ENCODE measurements around the gene HSD17B14. TPM values are rescaled to one million over a fixed set of nuclear protein-coding genes. Genes with fewer than 3 reads are reported as not detected.

Gene HSD17B14
- total and polyA plus RNA-seq, 9 of the 15 experiments (the other 6 are each of a cell fraction or from before 2014, with no cell fraction given), result 0.16 TPM; not detected in 8

- TF ChIP-seq STAT6 (CRISPR knock-in tag; IDR thresholded peaks at IDR 0.05) (no peak; the same call in 1 of the 2 replicates), XRCC5 (IDR thresholded peaks at IDR 0.05; ENCODE audit: low read depth, low read length) (0 out of 2 replicates have a peak, but pooled peaks have one; percentile 32), TAF1 (IDR thresholded peaks at IDR 0.05; ENCODE audit: control insufficient read depth, extremely low read depth, insufficient read depth, low read length, severe bottlenecking) (peak; percentile 72), ZNF184 (CRISPR knock-in tag; IDR thresholded peaks at IDR 0.05) (no peak), NFYB (IDR thresholded peaks at IDR 0.05; ENCODE audit: extremely low read depth, insufficient read length) (no peak), ETV5 (CRISPR knock-in tag; IDR thresholded peaks at IDR 0.05; ENCODE audit: low read depth) (peak; percentile 64), RBM34 (IDR thresholded peaks at IDR 0.05; ENCODE audit: borderline replicate concordance, insufficient read depth, low read length) (no peak), RHOXF2B (CRISPR knock-in tag; conservative IDR thresholded peaks at IDR 0.05) (no peak), EP400 (IDR thresholded peaks at IDR 0.05) (peak; percentile 84), ZNF79 (CRISPR knock-in tag; IDR thresholded peaks at IDR 0.05; ENCODE audit: low read depth) (peak; percentile 9; the same call in 1 of the 2 replicates), MED1 (CRISPR knock-in tag; IDR thresholded peaks at IDR 0.05; ENCODE audit: borderline replicate concordance) (peak; percentile 92; the same call in 1 of the 2 replicates), NR3C1 (CRISPR knock-in tag; IDR thresholded peaks at IDR 0.05) (no peak), E2F1 (CRISPR knock-in tag; IDR thresholded peaks at IDR 0.05) (peak; percentile 62; the same call in 1 of the 2 replicates), SMAD3 (CRISPR knock-in tag; conservative IDR thresholded peaks at IDR 0.05) (peak; percentile 72; the same call in 1 of the 2 replicates), EP300 (IDR thresholded peaks at IDR 0.05; ENCODE audit: low read length) (peak; percentile 98), MYNN (IDR thresholded peaks at IDR 0.05) (peak; percentile 95), MYNN (CRISPR knock-in tag; IDR thresholded peaks at IDR 0.05) (no peak), SNIP1 (IDR thresholded peaks at IDR 0.05; ENCODE audit: low read depth) (no peak), EHMT2 (IDR thresholded peaks at IDR 0.05) (peak; percentile 37; the same call in 1 of the 2 replicates), DPF2 (IDR thresholded peaks at IDR 0.05) (peak; percentile 99)
Observed at GRCh38 chr19:48873476-48874302, 37.4 kb upstream of the HSD17B14 start (continued).

All from K562 (cell line).